ENCODE results near the gene MRPS27. TPM values are rescaled to one million over a fixed set of nuclear protein-coding genes. Genes with fewer than 3 reads are reported as not detected.

MRPS27 gene
- total and polyA plus RNA-seq, 9 donors, result 33.4 to 108 (median 57.9) TPM

DNA sequence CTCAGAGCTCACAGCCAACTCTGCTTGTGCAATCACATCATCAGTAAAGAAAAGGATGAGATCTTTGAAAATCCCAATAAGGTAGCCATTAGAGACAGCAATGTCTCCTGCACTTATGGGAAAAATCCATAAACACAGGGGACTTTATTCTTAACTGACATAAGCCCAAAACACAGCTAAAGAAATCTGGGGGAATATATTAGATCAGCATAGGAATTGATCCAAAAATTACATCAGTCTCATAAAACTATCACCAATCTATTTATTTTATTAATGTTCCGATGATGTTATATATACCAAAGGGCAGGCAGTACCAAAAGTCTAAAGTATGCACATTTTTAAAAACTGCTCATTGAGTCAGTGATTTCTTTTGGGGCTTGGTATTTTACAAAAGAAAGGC, 6.9 kb downstream of the MRPS27 start:
- H3K36me3 ChIP-seq, result no peaks in the 10 kb centered on the region
- DNase-seq, result no peak
- H3K4me3 ChIP-seq, result no peak overlapping the region
- no peaks in the 10 kb centered on the region for H3K27me3 ChIP-seq
- WGBS, 3 donors, result 82 to 96% (median 92%) methylated on average over 1 of the region's 1 CpG
- intact Hi-C loops (cut with DNase I), result loop anchor here in 2 of 4 donors (5.0 kb wide), 1 partner anchor 531 kb away; no protein-coding TSS in a partner anchor
- no peak overlapping the region for H3K27ac ChIP-seq
- no peak for TF ChIP-seq POLR2A (IDR thresholded peaks at IDR 0.05)
- no peak for TF ChIP-seq CTCF (IDR thresholded peaks at IDR 0.05)
- no peak for TF ChIP-seq EP300 (IDR thresholded peaks at IDR 0.05)
- H3K9me3 ChIP-seq, result no peaks in the 10 kb centered on the region
- no peaks in the 10 kb centered on the region for H3K4me1 ChIP-seq (ENCODE audit: insufficient read depth)

DNA sequence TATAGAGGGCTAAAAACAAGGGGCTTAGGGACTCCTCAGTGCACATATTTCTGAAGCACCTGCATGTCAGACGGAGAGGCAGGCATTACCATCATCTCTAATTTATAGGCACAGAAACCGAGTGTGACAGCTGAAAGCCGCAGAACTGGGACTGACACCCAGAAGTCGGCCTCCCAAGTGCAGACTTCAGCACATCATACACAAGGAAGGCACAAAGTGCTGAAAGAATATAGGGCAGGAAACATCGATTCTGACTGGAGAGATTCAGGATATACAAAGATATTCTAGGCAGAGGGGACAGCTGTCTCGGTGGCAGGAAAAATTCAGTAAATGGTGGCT, 11.2 kb downstream of the MRPS27 start:
- no peak for DNase-seq
- H3K4me3 ChIP-seq, result no peak overlapping the region
- no peaks in the 10 kb centered on the region for H3K4me1 ChIP-seq (ENCODE audit: insufficient read depth)
- intact Hi-C loops (cut with DNase I), result loop anchor here in 3 of 4 donors (2.0 to 10.0 kb wide), 4 partner anchors 174 to 527 kb away; no protein-coding TSS in a partner anchor
- H3K27me3 ChIP-seq, result no peaks in the 10 kb centered on the region
- TF ChIP-seq EP300 (IDR thresholded peaks at IDR 0.05) (no peak), CTCF (IDR thresholded peaks at IDR 0.05) (no peak), POLR2A (IDR thresholded peaks at IDR 0.05) (no peak)
- H3K27ac ChIP-seq, result no peak overlapping the region
- no peaks in the 10 kb centered on the region for H3K9me3 ChIP-seq
- 70% methylated on average over 6 of the region's 6 CpGs for WGBS, 3 donors
- no peaks in the 10 kb centered on the region for H3K36me3 ChIP-seq

- peak; percentile 96 to 98 (median 97) for DNase-seq
- Histone ChIP-seq H3K36me3 (no peaks in the 10 kb centered on the region), H3K27ac (peak overlapping the region; percentile 85 to 96), H3K9me3 (no peaks in the 10 kb centered on the region), H3K27me3 (no peaks in the 10 kb centered on the region), H3K4me1 (ENCODE audit: insufficient read depth) (no peaks in the 10 kb centered on the region), H3K4me3 (peak overlapping the region; percentile 80)
- 1% methylated on average over 69 to 76 of the region's 76 CpGs for WGBS, 3 donors
- TF ChIP-seq POLR2A (IDR thresholded peaks at IDR 0.05) (peak; percentile 90), EP300 (IDR thresholded peaks at IDR 0.05) (peak; percentile 23), CTCF (IDR thresholded peaks at IDR 0.05) (peak; percentile 88 to 98 (median 95))
- intact Hi-C loops (cut with DNase I), result loop anchor here in 3 of 4 donors (2.0 to 10.0 kb wide), 4 partner anchors 173 to 526 kb away; no protein-coding TSS in a partner anchor
These were observed 11.8 kb downstream of the MRPS27 start for GRCh38 chr5:72307968-72308852.

- peak overlapping the region; percentile 85 to 96 for H3K27ac ChIP-seq
- intact Hi-C loops (cut with DNase I), result loop anchor here in 3 of 4 donors (5.0 to 10.0 kb wide), 3 partner anchors 173 to 525 kb away; no protein-coding TSS in a partner anchor
- no peaks in the 10 kb centered on the region for H3K4me1 ChIP-seq (ENCODE audit: insufficient read depth)
- H3K9me3 ChIP-seq, result no peaks in the 10 kb centered on the region
- DNase-seq, result no peak
- WGBS, 3 donors, result 3 to 4% (median 4%) methylated on average over 8 of the region's 8 CpGs
- peak overlapping the region; percentile 80 for H3K4me3 ChIP-seq
- no peaks in the 10 kb centered on the region for H3K36me3 ChIP-seq
- TF ChIP-seq CTCF (IDR thresholded peaks at IDR 0.05) (no peak), EP300 (IDR thresholded peaks at IDR 0.05) (no peak), POLR2A (IDR thresholded peaks at IDR 0.05) (no peak)
- H3K27me3 ChIP-seq, result no peaks in the 10 kb centered on the region
These were observed 12.5 kb downstream of the MRPS27 start for GRCh38 chr5:72307573-72307967.
